Esophagus (tissue), 2 donors: ENCODE measurements around the gene UGT2B17. TPM values are rescaled to one million over a fixed set of nuclear protein-coding genes. Genes with fewer than 3 reads are reported as not detected.
"Not testable (repeated sequence)": the region's sequence is repeated elsewhere in the genome, so short reads cannot be mapped to it uniquely, and the experiment has no call there.

Source experiments
- H3K27ac ChIP-seq, 2 donors: one replicate each; pipeline ENCODE4 v1.5.1; 2013; ENCODE audit warnings: low read depth in 2 of 2, mild to moderate bottlenecking in 2 of 2, inconsistent platforms in 1 of 2, low read length in 1 of 2, moderate library complexity in 1 of 2
- H3K27me3 ChIP-seq, 2 donors: one replicate each; pipeline ENCODE4 v1.6.1; 2013; ENCODE audit warnings: low read length in 2 of 2, control low read depth in 1 of 2, mild to moderate bottlenecking in 1 of 2; ENCODE audit not compliant: insufficient read depth in 2 of 2, control insufficient read depth in 1 of 2
- H3K36me3 ChIP-seq, 2 donors: one replicate each; pipeline ENCODE4 v1.6.1; 2013; ENCODE audit warnings: low read length in 1 of 2; ENCODE audit not compliant: control insufficient read depth in 2 of 2, insufficient read depth in 2 of 2
- H3K4me1 ChIP-seq, 2 donors: one replicate each; pipeline ENCODE4 v1.6.1; 2013; ENCODE audit warnings: low read length in 1 of 2; ENCODE audit not compliant: control insufficient read depth in 2 of 2, insufficient read depth in 2 of 2
- H3K4me3 ChIP-seq, 2 donors: one replicate each; pipeline ENCODE4 v1.5.1; 2013; ENCODE audit warnings: low read length in 2 of 2, mild to moderate bottlenecking in 2 of 2, low read depth in 1 of 2, moderate library complexity in 1 of 2
- H3K9me3 ChIP-seq, 2 donors: one replicate each; pipeline ENCODE4 v1.6.1; 2013; ENCODE audit warnings: mild to moderate bottlenecking in 2 of 2, low read depth in 1 of 2, low read length in 1 of 2, moderate library complexity in 1 of 2; ENCODE audit not compliant: control insufficient read depth in 2 of 2, insufficient read depth in 1 of 2
- WGBS, 2 donors: extraction: QIAGEN DNeasy Blood & Tissue Kit; methylation state at CpG; one replicate each; pipeline ENCODE4 v1.1.7; 2013; 5-methylcytosine and 5-hydroxymethylcytosine counted together
- polyA plus RNA-seq, 2 donors: library from polyadenylated mRNA; stranded (reverse); fragments of 200-250 nt; gene quantifications; one replicate each; pipeline ENCODE4 v1.2.3, GENCODE V29; 2013
- donor health status: healthy with polysubstance abuse.
- donor health status: Bipolar disorder and iron deficiency.

UGT2B17 gene
- polyA plus RNA-seq, 2 donors = 0.02 to 0.10 TPM

GRCh38 chr4:68572653-68573170, 3.4 kb downstream of the UGT2B17 start:
- H3K9me3 ChIP-seq = no peaks in the 10 kb centered on the region
- H3K4me1 ChIP-seq = no peaks in the 10 kb centered on the region
- WGBS, 2 donors = 80% methylated on average over 3 of the region's 3 CpGs; no CpG with 5 or more reads in 1 of the 2 donors
- H3K36me3 ChIP-seq = no peaks in the 10 kb centered on the region
- no peak overlapping the region for H3K4me3 ChIP-seq
- no peak overlapping the region for H3K27ac ChIP-seq
- H3K27me3 ChIP-seq = no peaks in the 10 kb centered on the region

GRCh38 chr4:68570122-68570507, 6.0 kb downstream of the UGT2B17 start:
- 65% methylated on average over 4 of the region's 4 CpGs; no CpG with 5 or more reads in 1 of the 2 donors for WGBS, 2 donors
- Histone ChIP-seq H3K4me1 (no peaks in the 10 kb centered on the region), H3K27me3 (no peaks in the 10 kb centered on the region), H3K27ac (no peak overlapping the region), H3K9me3 (no peaks in the 10 kb centered on the region), H3K4me3 (no peak overlapping the region), H3K36me3 (no peaks in the 10 kb centered on the region)

DNA sequence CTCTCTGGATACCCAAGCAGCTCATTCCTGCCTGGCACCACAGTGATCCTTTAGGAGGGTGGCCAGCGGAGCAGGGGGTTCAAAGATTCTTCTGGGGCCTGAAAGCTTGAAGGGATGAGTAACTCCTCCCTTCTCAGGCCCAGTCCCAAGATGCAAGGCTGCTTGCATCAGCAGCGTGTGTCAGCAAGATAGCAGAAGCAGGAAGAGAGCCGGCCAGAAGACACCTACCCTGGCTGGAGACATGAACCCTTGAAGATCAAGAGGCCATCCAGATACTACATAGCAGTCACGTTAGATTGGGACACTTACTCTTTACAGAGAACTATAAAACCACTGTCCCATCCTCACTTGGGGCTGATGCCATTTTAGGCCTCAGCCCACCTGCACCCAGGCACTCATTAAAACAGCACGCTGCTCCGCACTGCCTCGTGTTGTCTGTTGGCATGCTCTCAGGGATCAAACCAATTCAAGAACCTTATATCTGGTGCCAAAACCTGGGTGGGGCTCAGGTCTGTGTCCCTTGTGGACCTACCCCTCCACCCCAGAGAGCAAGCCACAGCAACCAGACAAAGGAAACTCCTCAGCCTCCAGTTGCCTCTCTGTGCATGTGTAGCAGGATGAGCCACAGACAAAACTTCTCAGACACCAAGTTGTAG, 6.5 kb downstream of the UGT2B17 start:
- H3K27ac ChIP-seq = no peak overlapping the region
- H3K36me3 ChIP-seq = no peaks in the 10 kb centered on the region
- H3K27me3 ChIP-seq = no peaks in the 10 kb centered on the region
- WGBS, 2 donors = 89% methylated on average over 6 of the region's 7 CpGs; no CpG with 5 or more reads in 1 of the 2 donors
- no peaks in the 10 kb centered on the region for H3K4me1 ChIP-seq
- H3K4me3 ChIP-seq = no peak overlapping the region
- no peaks in the 10 kb centered on the region for H3K9me3 ChIP-seq

DNA sequence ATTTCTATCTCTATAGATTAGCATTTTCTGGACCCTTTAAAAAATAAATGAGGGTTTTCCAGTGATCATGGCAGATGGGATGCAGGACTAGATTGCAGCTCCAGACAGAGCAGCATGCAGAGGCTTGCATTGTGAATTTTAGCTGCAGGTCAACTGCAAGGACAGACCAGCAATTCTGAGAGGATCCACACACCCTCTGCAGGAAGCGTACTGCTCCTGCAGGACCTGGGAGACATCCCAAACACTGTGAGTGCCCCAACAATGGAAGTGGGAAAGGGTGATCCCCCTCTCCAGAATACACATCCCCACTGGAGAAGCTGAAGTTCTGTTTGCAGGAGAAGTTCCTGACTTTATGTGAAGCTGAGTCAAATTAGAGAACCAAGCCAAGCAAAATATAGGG, 7.1 kb downstream of the UGT2B17 start:
- H3K9me3 ChIP-seq, H3K27me3 ChIP-seq, H3K36me3 ChIP-seq, H3K4me3 ChIP-seq, H3K4me1 ChIP-seq, H3K27ac ChIP-seq: not testable (repeated sequence)
- WGBS, 2 donors = 45 to 63% methylated on average over 1 of the region's 1 CpG

DNA sequence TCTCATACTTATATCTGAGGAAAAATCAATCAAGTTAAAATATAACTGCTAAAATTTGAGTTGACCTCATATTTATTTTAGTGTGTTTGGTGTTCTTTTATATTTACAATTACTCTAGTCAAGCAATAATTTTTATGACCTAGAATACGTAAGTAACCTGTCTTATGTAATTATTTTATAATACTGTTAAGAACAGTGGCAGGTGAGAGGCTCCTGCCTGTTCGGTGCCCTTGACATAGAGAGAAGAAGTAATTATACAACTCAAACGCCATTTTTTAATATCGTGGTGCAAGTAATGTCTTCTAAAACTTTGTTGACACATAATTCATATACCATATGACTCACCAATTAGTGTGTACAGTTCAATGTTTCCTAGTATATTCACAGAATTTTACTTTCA, 7.6 kb downstream of the UGT2B17 start:
- not testable (repeated sequence) for H3K36me3 ChIP-seq, H3K27ac ChIP-seq, H3K4me1 ChIP-seq, H3K4me3 ChIP-seq, H3K27me3 ChIP-seq, H3K9me3 ChIP-seq
- WGBS, 2 donors = 31% methylated on average over 4 of the region's 4 CpGs; no CpG with 5 or more reads in 1 of the 2 donors

DNA sequence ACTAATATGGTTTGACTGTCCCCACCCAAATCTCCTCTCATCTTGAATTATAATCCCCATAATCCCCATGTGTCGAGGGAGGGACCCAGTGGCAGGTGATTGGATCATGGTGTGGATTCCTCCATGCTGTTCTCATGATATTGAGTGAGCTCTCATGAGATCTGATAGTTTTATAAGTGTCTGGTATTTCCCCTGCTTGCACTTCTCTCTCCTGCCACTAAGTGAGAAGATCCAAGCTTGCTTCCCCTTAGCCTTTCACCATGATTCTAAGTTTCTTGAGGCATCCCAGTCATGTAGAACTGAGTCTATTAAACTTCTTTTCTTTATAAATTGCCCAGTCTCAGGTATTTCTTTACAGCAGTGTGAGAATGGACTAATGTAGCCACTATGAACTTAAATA, 9.8 kb downstream of the UGT2B17 start:
- WGBS, 2 donors = 78% methylated on average over 1 of the region's 1 CpG; no CpG with 5 or more reads in 1 of the 2 donors
- H3K36me3 ChIP-seq, H3K4me3 ChIP-seq, H3K27me3 ChIP-seq, H3K27ac ChIP-seq, H3K4me1 ChIP-seq, H3K9me3 ChIP-seq: not testable (repeated sequence)

DNA sequence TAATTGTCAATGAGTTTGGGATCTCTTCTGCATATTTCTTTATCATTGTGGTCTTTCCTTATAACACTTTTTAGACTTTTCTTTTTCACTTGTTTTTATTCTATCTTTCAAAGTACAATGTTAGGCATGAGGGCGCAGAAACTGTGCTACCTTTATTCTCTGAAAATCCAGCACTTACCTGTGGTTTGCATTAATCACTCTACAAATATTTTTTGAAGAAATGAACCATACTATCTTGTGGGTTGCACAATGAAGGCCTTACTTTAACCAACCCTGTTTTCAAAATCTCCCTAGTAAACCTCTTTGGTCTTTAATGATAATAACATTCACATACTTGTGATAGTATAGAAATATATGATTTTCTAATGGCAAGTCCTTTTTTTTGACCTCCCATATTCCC, 11.0 kb downstream of the UGT2B17 start:
- not testable (repeated sequence) for H3K4me3 ChIP-seq, H3K9me3 ChIP-seq, H3K27ac ChIP-seq, H3K4me1 ChIP-seq, H3K27me3 ChIP-seq, H3K36me3 ChIP-seq
- 100% methylated on average over 1 of the region's 1 CpG; no CpG with 5 or more reads in 1 of the 2 donors for WGBS, 2 donors

DNA sequence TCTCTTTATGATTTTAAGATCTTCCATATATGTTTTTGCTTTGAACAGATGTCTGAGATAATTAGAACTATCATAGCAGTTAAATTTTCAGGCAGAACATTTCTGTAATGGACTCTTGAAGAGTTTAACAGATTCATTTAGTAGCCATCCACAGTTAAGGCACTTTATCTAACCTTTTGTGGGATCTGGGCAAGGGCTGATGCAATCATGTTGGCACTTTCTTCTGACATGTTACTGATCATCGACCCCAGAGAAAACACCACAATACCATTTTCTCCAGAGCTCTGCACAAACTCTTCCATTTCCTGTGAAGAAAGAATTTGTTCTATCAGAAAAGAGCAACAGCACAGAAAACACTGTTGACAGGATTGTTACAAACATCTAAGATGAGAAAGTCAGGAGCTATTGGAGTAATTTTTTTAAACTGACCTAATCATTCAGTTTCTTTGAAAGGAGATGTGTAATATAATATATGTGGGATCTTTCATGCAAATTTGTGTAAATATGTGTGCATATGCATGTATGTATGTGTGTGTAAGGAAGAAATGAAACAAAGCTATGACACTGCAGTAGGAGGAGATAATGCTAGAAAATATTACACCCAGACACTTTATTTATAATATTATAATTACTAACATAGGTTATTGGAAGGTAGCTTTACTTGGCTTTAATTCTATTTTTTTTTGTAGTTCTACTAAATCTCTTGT, 15.6 kb downstream of the UGT2B17 start:
- H3K27me3 ChIP-seq, H3K9me3 ChIP-seq, H3K27ac ChIP-seq, H3K4me1 ChIP-seq, H3K36me3 ChIP-seq, H3K4me3 ChIP-seq: not testable (repeated sequence)
- no CpG with 5 or more reads among the region's 1 CpG for WGBS, 2 donors

DNA sequence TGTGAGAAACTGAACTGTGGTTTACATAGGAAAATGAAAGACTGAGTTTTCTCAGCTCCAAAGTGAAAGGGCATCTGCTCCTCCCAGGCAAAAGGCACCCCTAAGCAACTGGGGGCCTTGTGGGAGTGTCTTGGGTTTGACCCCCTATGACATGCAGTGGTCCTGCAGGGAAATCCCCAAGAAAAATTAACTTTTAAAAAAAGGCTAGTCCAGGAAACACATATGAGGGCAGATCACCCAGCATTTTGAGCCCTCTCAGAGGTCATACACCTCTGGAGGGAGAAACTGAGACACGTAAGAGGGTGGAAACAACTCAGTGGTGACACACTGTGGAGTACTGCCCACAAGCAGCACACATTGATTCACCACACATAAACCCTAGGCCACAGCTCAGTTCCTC, 22.3 kb downstream of the UGT2B17 start:
- not testable (repeated sequence) for H3K36me3 ChIP-seq, H3K27ac ChIP-seq, H3K4me3 ChIP-seq, H3K9me3 ChIP-seq, H3K27me3 ChIP-seq, H3K4me1 ChIP-seq
- 100% methylated on average over 1 of the region's 1 CpG; no CpG with 5 or more reads in 1 of the 2 donors for WGBS, 2 donors
